GM12878 (cell line): ENCODE data around the gene FGGY. TPM values are rescaled to one million over a fixed set of nuclear protein-coding genes. Genes with fewer than 3 reads are reported as not detected.

ENCODE experiments used
- BHLHE40 ChIP-seq, 2 experiments: fragments of 450-650 bp in 1 of 2; IDR thresholded peaks; 2 replicates each; pipeline ENCODE4 v1.6.1; 2011 to 2017; ENCODE audit warnings: low read depth in 2 of 2, borderline replicate concordance in 1 of 2, improper control_type of control experiment in 1 of 2, low read length in 1 of 2, mild to moderate bottlenecking in 1 of 2
- CHD1 ChIP-seq: IDR thresholded peaks from 2 replicates; pipeline ENCODE4 v1.6.1; 2012; ENCODE audit warnings: low read depth, low read length, improper control_type of control experiment
- HDGF ChIP-seq: fragments of 450-650 bp; IDR thresholded peaks from 2 replicates; pipeline ENCODE4 v1.6.1; 2016; ENCODE audit warnings: antibody characterized with exemption
- IKZF2 ChIP-seq, 2 experiments: fragments of 450-650 bp; IDR thresholded peaks; 2 replicates each; pipeline ENCODE4 v1.6.1; 2017; ENCODE audit warnings: mild to moderate bottlenecking in 2 of 2, moderate library complexity in 2 of 2
- MEF2B ChIP-seq: fragments of 450-650 bp; IDR thresholded peaks from 2 replicates; pipeline ENCODE4 v1.6.1; 2018; ENCODE audit warnings: mild to moderate bottlenecking, moderate library complexity; ENCODE audit not compliant: partially characterized antibody, poor library complexity, severe bottlenecking
- MLLT1 ChIP-seq: fragments of 450-650 bp; IDR thresholded peaks from 2 replicates; pipeline ENCODE4 v1.6.1; 2016; ENCODE audit warnings: mild to moderate bottlenecking
- MTA2 ChIP-seq: fragments of 450-650 bp; IDR thresholded peaks from 2 replicates; pipeline ENCODE4 v1.6.1; 2016; ENCODE audit warnings: low read depth, mild to moderate bottlenecking, moderate library complexity
- MYC ChIP-seq: IDR thresholded peaks from 2 replicates; pipeline ENCODE4 v1.6.1; 2011; ENCODE audit warnings: mild to moderate bottlenecking, low read length, moderate library complexity, inconsistent platforms; ENCODE audit not compliant: insufficient read depth, insufficient replicate concordance, insufficient read length, severe bottlenecking
- NFYA ChIP-seq: IDR thresholded peaks from 2 replicates; pipeline ENCODE4 v1.6.1; 2011; ENCODE audit warnings: low read depth, mild to moderate bottlenecking, low read length, improper control_type of control experiment, borderline replicate concordance
- NFYB ChIP-seq: IDR thresholded peaks from 2 replicates; pipeline ENCODE4 v1.6.1; 2011; ENCODE audit warnings: low read depth, mild to moderate bottlenecking, low read length, improper control_type of control experiment, moderate library complexity; ENCODE audit not compliant: insufficient read depth
- RAD51 ChIP-seq: fragments of 450-650 bp; IDR thresholded peaks from 2 replicates; pipeline ENCODE4 v1.6.1; 2016; ENCODE audit warnings: moderate library complexity, mild to moderate bottlenecking, inconsistent platforms
- RELB ChIP-seq: fragments of 450-650 bp; IDR thresholded peaks from 2 replicates; pipeline ENCODE4 v1.6.1; 2017; ENCODE audit warnings: low read depth, mild to moderate bottlenecking, moderate library complexity
- RUNX3 ChIP-seq: IDR thresholded peaks from 2 replicates; pipeline ENCODE4 v1.6.1; 2012; ENCODE audit warnings: low read length, inconsistent platforms
- SIX5 ChIP-seq: IDR thresholded peaks from 2 replicates; pipeline ENCODE4 v1.6.1; 2011; ENCODE audit warnings: mild to moderate bottlenecking, low read depth, low read length, moderate library complexity; ENCODE audit not compliant: severe bottlenecking
- SPI1 ChIP-seq: IDR thresholded peaks from 2 replicates; pipeline ENCODE4 v1.6.1; 2011; ENCODE audit warnings: low read depth, mild to moderate bottlenecking, low read length, moderate library complexity, borderline replicate concordance; ENCODE audit not compliant: insufficient read depth
- TBL1XR1 ChIP-seq: IDR thresholded peaks from 2 replicates; pipeline ENCODE4 v1.6.1; 2012; ENCODE audit warnings: low read depth, low read length, improper control_type of control experiment
- TCF12 ChIP-seq: IDR thresholded peaks from 2 replicates; pipeline ENCODE4 v1.6.1; 2011; ENCODE audit warnings: low read depth, mild to moderate bottlenecking, low read length
- TCF3 ChIP-seq: IDR thresholded peaks from 2 replicates; pipeline ENCODE4 v1.6.1; 2012; ENCODE audit warnings: low read depth, mild to moderate bottlenecking, low read length, borderline replicate concordance; ENCODE audit not compliant: insufficient read depth
- WRNIP1 ChIP-seq: IDR thresholded peaks from 2 replicates; pipeline ENCODE4 v1.6.1; 2011; ENCODE audit warnings: low read depth, low read length, improper control_type of control experiment, borderline replicate concordance
- ZNF622 ChIP-seq: fragments of 450-650 bp; IDR thresholded peaks from 2 replicates; pipeline ENCODE4 v1.6.1; 2017; ENCODE audit warnings: mild to moderate bottlenecking, inconsistent platforms
- polyA plus RNA-seq, 11 experiments: library from polyadenylated mRNA; depleted of rRNA in 4 of 11; unstranded in 6 of 11; stranded (reverse) in 5 of 11; fragments of >200 nt; fragmentation: Nextera tagmentation in 4 of 11; fragmentation: Illumina TruSeq in 1 of 11; extraction: Ambion mirVana in 4 of 11; extraction: Trizol in 1 of 11; gene quantifications; 1 replicate in 1 of 11; 2 replicates in 10 of 11; pipeline versions ENCODE4 v1.2.1 to v1.2.3, GENCODE V29; 2011 to 2016; ENCODE audit warnings: inconsistent platforms in 2 of 11, missing spikeins in 2 of 11, low read depth in 1 of 11
- total RNA-seq, 4 experiments: library from RNA; depleted of rRNA in 3 of 4; stranded (reverse); fragments of >200 nt in 3 of 4; fragmentation: Illumina TruSeq in 1 of 4; extraction: Trizol in 1 of 4; gene quantifications; 2 replicates each; pipeline versions ENCODE4 v1.2.1 to v1.2.3, GENCODE V29; 2013 to 2021
- TF ChIP-seq, protein P1 (sequence below): fragments of 450-650 bp; IDR thresholded peaks from 2 replicates; pipeline ENCODE4 v1.6.1; 2014; ENCODE audit warnings: mild to moderate bottlenecking
- TF ChIP-seq, protein P2 (sequence below): fragments of 450-650 bp; IDR thresholded peaks from 2 replicates; pipeline ENCODE4 v1.6.1; 2017; ENCODE audit warnings: mild to moderate bottlenecking, low read depth, inconsistent platforms; ENCODE audit not compliant: poor library complexity, severe bottlenecking
- TF ChIP-seq, protein P3 (sequence below): fragments of 450-650 bp; IDR thresholded peaks from 2 replicates; pipeline ENCODE4 v1.6.1; 2016; ENCODE audit warnings: mild to moderate bottlenecking

Gene FGGY
- total and polyA plus RNA-seq, 10 of the 15 experiments (the other 5 are each of a cell fraction or from before 2014, with no cell fraction given): 6.2 to 11.9 (median 7.5) TPM

GRCh38 chr1:59272507-59272906 lies 24.4 kb upstream of the FGGY start (continued):
- TF ChIP-seq MLLT1: no peak
- no peak for TF ChIP-seq TCF3
- TF ChIP-seq RAD51: no peak
- TF ChIP-seq NFYB: no peak
- TF ChIP-seq IKZF2 (IDR thresholded peaks at IDR 0.05): peak; percentile 66 to 84
- TF ChIP-seq RUNX3: peak; percentile 43; the same call in 1 of the 2 replicates
- TF ChIP-seq SIX5: no peak
- no peak for TF ChIP-seq TBL1XR1
- no peak for TF ChIP-seq CHD1
- no peak for TF ChIP-seq TCF12
- TF ChIP-seq HDGF: no peak
- TF ChIP-seq BHLHE40 (IDR thresholded peaks at IDR 0.05; ENCODE audit: borderline replicate concordance in 1 of 2, low read depth in 2 of 2, low read length in 1 of 2): no peak
- TF ChIP-seq, protein P1, sequence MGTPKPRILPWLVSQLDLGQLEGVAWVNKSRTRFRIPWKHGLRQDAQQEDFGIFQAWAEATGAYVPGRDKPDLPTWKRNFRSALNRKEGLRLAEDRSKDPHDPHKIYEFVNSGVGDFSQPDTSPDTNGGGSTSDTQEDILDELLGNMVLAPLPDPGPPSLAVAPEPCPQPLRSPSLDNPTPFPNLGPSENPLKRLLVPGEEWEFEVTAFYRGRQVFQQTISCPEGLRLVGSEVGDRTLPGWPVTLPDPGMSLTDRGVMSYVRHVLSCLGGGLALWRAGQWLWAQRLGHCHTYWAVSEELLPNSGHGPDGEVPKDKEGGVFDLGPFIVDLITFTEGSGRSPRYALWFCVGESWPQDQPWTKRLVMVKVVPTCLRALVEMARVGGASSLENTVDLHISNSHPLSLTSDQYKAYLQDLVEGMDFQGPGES: no peak
- no peak for TF ChIP-seq WRNIP1
- no peak for TF ChIP-seq ZNF622
- no peak for TF ChIP-seq NFYA
- no peak for TF ChIP-seq MYC
- TF ChIP-seq MEF2B: peak; percentile 61
- peak; percentile 38; the same call in 1 of the 2 replicates for TF ChIP-seq MTA2
- TF ChIP-seq SPI1: peak; percentile 69; the same call in 1 of the 2 replicates
- 0 out of 2 replicates have a peak, but pooled peaks have one; percentile 74 for TF ChIP-seq RELB
- TF ChIP-seq, protein P2, sequence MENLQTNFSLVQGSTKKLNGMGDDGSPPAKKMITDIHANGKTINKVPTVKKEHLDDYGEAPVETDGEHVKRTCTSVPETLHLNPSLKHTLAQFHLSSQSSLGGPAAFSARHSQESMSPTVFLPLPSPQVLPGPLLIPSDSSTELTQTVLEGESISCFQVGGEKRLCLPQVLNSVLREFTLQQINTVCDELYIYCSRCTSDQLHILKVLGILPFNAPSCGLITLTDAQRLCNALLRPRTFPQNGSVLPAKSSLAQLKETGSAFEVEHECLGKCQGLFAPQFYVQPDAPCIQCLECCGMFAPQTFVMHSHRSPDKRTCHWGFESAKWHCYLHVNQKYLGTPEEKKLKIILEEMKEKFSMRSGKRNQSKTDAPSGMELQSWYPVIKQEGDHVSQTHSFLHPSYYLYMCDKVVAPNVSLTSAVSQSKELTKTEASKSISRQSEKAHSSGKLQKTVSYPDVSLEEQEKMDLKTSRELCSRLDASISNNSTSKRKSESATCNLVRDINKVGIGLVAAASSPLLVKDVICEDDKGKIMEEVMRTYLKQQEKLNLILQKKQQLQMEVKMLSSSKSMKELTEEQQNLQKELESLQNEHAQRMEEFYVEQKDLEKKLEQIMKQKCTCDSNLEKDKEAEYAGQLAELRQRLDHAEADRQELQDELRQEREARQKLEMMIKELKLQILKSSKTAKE: peak; percentile 24
- TF ChIP-seq, protein P3, sequence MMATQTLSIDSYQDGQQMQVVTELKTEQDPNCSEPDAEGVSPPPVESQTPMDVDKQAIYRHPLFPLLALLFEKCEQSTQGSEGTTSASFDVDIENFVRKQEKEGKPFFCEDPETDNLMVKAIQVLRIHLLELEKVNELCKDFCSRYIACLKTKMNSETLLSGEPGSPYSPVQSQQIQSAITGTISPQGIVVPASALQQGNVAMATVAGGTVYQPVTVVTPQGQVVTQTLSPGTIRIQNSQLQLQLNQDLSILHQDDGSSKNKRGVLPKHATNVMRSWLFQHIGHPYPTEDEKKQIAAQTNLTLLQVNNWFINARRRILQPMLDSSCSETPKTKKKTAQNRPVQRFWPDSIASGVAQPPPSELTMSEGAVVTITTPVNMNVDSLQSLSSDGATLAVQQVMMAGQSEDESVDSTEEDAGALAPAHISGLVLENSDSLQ: peak; percentile 86
